Measurements from ENCODE around the gene SDR9C7. TPM values are rescaled to one million over a fixed set of nuclear protein-coding genes. Genes with fewer than 3 reads are reported as not detected.
"Not testable (repeated sequence)": the region's sequence is repeated elsewhere in the genome, so short reads cannot be mapped to it uniquely, and the experiment has no call there.

The SDR9C7 gene
- total RNA-seq (not detected), polyA plus RNA-seq (0.16 TPM)

DNA sequence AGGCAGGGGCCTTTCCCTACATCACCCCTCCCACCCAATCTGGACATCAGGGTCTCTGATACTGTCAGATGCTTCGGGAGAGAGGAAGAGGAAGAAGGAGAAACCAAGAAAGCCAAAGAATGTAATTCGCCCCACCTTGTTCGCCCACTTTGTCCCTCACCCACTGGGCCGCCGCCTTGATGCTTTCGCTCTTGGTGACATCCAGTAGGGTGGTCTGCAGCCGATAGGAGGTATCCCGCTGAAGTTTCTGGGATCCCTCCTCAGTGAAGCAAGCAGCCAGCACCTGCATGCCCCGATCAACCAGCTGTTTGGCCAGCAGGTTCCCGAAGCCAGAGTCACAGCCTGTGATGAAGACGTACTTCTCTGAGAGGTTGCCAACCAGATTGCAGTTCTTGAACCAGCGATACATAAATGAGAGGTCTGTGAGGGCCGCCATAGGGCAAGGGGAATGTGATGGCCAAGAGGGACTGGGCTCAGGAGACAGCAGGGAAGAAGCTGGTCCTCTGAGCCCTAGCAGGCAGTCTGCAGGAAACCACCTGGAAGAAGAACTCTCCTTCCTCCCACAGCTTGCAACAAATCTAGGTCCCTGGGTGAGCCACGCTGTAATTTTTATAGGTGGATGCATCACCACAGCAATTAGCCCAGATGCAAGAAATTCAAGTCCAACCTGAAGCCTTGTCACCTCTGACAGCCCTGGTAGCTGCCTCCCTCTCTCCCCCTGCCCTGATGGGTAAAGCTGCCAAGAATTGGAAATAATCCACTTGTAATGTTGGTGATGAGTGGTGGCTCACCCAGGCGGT lies at the start of gene SDR9C7:
SDR9C7 (minus strand) TSS at position 583 of the 800 bp plus-strand sequence; CDS start at position 436, 147 bp downstream.
- 92% methylated on average over 15 of the region's 15 CpGs for WGBS
- Histone ChIP-seq H3K4me3 (ENCODE audit: low read depth, low read length) (no peak within 1 kb of the TSS), H3K4me1 (ENCODE audit: insufficient read depth) (peaks cover 3% of the 10 kb centered on the region), H3K36me3 (ENCODE audit: insufficient read depth) (no peaks in the 10 kb centered on the region), H3K27ac (ENCODE audit: low read depth) (no peak within 1 kb of the TSS)
- no peak for DNase-seq (ENCODE audit: extremely low spot score)

DNA sequence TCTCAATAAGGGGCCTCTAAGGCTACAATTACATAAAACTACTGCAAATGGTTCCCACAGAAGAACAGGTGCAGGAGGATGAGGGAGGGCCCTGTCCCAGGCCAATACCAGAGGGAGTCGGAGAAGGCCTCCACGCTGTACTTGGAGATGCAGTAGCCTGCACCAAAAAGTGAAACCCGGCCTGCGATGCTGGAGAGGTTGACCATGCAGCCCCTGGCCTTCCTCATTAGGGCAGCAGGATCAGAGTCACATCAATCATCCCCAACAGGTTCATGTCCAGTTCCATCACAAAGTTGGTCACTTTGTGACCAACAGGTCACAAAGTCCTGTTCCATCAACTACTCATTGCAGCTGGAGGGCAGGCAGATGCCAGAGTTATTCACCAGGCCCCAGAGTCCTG lies 49.2 kb upstream of the SDR9C7 start:
- no peaks in the 10 kb centered on the region for H3K36me3 ChIP-seq (ENCODE audit: insufficient read depth)
- no peaks in the 10 kb centered on the region for H3K4me1 ChIP-seq (ENCODE audit: insufficient read depth)
- no peak for DNase-seq (ENCODE audit: extremely low spot score)
- H3K27ac ChIP-seq (ENCODE audit: low read depth), result no peak overlapping the region
- WGBS, result 97% methylated on average over 4 of the region's 4 CpGs
- H3K4me3 ChIP-seq (ENCODE audit: low read depth, low read length), result no peak overlapping the region

DNA sequence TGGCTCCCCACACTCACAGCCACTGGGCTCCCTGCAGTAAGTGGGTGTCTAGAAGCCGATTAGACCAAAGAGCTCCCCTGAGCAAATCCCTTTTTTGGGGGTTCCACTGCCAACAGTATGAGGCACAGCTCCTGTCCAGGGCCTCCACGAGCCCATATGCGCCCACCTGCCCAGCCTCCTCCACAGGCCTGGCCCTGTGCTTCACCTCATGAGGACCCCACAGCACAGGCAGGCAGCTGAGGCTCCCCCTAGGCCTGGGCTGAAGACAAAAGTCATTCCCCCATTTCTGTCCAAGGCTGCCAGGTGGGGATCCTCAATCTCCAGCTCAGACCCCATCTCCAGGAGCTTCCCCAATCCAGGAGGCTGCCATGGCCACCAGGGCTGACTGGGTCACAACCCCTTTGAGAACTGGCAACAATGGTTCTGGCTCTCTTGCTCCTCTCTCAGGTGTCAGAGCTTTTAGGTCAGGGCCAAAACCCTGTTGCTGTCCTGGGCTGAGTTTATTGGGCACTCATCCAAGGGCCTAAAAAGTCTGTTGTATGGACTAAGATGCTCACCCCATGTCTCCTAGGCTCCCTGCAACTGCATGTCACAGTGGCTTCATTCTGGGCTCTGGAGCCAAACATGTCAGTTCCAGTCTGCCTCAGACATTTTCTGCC lies 48.5 kb upstream of the SDR9C7 start:
- DNase-seq (ENCODE audit: extremely low spot score); H3K4me1 ChIP-seq (ENCODE audit: insufficient read depth); H3K27ac ChIP-seq (ENCODE audit: low read depth); H3K4me3 ChIP-seq (ENCODE audit: low read depth, low read length); H3K36me3 ChIP-seq (ENCODE audit: insufficient read depth): not testable (repeated sequence)
- WGBS, result 86% methylated on average over 3 of the region's 3 CpGs

DNA sequence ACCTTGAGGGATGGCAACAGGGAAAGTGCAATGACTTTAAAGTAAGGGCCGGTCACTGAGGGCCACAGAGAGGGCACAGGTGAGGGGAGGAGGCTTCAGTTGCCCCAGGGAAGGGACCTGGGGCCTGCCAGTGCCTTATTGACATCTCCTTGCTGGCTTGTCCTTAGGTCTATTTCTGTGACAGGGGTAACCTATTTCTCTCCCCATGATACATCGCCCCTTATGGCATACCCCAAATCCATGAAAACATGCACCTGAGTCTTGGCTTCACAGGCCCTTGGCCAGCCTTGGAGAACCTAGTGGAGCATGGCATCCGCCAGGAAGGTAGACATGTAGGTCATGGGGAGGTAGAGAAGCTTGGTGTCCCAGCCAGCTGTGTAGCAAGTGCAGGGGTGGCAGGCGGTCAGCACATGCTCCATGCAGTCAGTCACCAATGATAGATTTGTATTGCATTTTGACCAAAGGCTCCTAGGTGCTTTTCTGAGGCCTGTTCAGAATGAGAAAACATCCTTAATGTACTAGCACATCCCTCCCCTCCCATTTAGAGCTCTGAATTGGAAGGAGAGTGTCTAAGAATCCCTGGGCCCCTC lies 46.8 kb upstream of the SDR9C7 start:
- DNase-seq (ENCODE audit: extremely low spot score), result no peak
- 94% methylated on average over 4 of the region's 4 CpGs for WGBS

DNA sequence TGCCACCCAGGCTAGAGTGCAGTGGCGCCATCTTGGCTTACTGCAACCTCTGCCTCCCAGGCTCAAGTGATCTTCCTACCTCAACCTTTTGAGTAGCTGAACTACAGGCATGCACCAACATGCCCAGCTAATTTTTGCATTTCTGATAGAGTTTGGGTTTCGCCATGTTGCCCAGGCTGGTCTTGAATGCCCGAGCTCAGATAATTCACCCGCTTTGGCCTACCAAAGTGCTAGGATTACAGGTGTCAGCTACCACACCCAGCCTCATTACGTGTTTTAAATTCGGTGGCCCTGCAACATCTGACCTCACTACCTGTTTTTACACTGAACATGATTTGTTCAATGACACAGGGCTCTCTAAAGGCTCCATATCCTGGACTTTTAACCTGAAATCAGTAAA lies 46.1 kb upstream of the SDR9C7 start:
- H3K36me3 ChIP-seq (ENCODE audit: insufficient read depth), result no peaks in the 10 kb centered on the region
- H3K4me1 ChIP-seq (ENCODE audit: insufficient read depth), result no peaks in the 10 kb centered on the region
- no peak overlapping the region for H3K4me3 ChIP-seq (ENCODE audit: low read depth, low read length)
- no peak overlapping the region for H3K27ac ChIP-seq (ENCODE audit: low read depth)
- DNase-seq (ENCODE audit: extremely low spot score), result no peak
- 95% methylated on average over 6 of the region's 6 CpGs for WGBS

More for the DNA sequence above, 46.8 kb upstream of the SDR9C7 start:
- Histone ChIP-seq H3K36me3 (ENCODE audit: insufficient read depth) (no peaks in the 10 kb centered on the region), H3K27ac (ENCODE audit: low read depth) (no peak overlapping the region), H3K4me3 (ENCODE audit: low read depth, low read length) (no peak overlapping the region), H3K4me1 (ENCODE audit: insufficient read depth) (no peaks in the 10 kb centered on the region)

DNA sequence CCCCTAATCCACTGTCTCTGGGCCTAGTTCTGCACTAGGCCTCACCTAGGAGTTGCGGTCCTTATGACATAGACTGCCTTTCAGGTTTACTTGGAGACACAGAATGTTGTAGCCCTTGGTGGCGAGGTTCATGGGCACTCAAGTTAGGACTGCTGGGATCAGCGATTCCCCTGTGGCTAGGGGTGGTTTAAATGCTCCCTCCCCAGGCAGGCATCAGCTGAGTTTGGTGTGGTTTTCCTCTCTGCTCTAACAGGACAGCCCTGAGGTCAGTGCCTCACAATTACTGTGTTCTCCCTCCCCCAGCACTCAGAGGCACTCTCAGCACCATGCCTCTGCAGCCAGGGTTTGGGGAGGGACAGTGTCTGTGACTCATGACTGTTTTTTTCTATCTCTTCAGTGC lies 45.4 kb upstream of the SDR9C7 start:
- Histone ChIP-seq H3K4me3 (ENCODE audit: low read depth, low read length) (no peak overlapping the region), H3K36me3 (ENCODE audit: insufficient read depth) (no peaks in the 10 kb centered on the region), H3K27ac (ENCODE audit: low read depth) (no peak overlapping the region), H3K4me1 (ENCODE audit: insufficient read depth) (no peaks in the 10 kb centered on the region)
- 96% methylated on average over 3 of the region's 3 CpGs for WGBS
- no peak for DNase-seq (ENCODE audit: extremely low spot score)

DNA sequence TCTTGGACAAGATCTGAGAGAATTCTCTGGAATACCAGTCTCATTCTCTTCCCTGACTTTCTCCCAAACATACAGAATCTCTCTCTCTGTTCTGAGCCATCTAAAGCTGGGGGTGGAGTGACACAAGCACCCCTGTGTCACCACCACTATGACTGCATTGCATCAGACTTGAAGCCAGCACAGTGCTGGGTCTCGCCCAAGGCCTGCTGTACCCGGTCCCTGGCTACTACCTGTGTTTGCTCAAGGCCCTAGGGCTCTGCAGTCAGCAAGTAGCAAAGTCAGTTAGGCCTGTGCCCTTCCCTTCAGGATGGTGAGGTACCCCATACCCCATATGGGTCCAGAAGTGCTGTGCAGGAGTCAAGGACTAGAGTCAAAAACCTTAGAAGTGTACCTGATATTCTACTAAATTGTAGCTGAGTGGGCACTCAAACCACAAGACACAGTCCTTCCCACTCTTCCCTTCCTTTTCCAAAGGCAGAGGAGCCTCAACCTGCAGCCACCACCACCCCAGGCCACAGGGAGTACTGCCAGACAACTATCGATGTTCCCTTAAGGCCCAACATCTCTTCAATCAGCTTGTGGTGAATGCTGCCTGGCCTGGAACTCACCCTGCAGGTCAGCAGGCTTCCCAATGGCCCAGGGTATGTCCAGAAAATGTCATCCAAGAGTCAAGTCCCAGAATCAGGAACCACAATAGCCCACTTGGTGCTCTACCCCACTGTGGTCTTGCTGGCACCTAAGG lies 44.4 kb upstream of the SDR9C7 start:
- H3K4me1 ChIP-seq (ENCODE audit: insufficient read depth), result no peaks in the 10 kb centered on the region
- 88% methylated on average over 3 of the region's 3 CpGs for WGBS
- H3K36me3 ChIP-seq (ENCODE audit: insufficient read depth), result no peaks in the 10 kb centered on the region
- no peak for DNase-seq (ENCODE audit: extremely low spot score)
- H3K4me3 ChIP-seq (ENCODE audit: low read depth, low read length), result no peak overlapping the region
- H3K27ac ChIP-seq (ENCODE audit: low read depth), result no peak overlapping the region

DNA sequence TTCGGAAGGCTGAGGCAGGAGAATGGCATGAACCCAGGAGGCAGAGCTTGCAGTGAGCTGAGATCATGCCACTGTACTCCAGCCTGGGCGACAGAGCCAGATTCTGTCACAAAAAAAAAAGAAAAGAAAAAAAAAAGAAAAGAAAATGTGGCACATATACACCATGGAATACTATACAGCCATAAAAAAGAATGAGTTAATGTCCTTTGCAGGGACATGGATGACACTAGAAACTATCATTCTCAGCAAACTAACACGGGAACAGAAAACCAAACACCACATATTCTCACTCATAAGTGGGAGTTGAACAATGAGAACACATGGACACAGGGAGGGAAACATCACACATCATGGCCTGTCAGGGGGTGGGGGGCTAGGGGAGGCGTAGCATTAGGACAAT lies 43.2 kb upstream of the SDR9C7 start:
- H3K36me3 ChIP-seq (ENCODE audit: insufficient read depth); H3K4me3 ChIP-seq (ENCODE audit: low read depth, low read length); H3K4me1 ChIP-seq (ENCODE audit: insufficient read depth); DNase-seq (ENCODE audit: extremely low spot score); H3K27ac ChIP-seq (ENCODE audit: low read depth): not testable (repeated sequence)
- WGBS, result 85% methylated on average over 4 of the region's 4 CpGs

DNA sequence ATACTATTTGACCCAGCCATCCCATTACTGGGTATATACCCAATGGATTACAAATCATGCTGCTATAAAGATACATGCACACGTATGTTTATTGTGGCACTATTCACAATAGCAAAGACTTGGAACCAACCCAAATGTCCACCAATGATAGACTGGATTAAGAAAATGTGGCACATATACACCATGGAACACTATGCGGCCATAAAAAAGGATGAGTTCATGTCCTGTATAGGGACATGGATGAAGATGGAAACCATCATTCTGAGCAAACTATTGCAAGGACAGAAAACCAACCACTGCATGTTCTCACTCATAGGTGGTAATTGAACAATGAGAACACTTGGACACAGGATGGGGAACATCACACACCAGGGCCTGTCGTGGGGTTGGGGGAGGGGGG lies 40.0 kb upstream of the SDR9C7 start:
- not testable (repeated sequence) for H3K4me3 ChIP-seq (ENCODE audit: low read depth, low read length); H3K36me3 ChIP-seq (ENCODE audit: insufficient read depth); DNase-seq (ENCODE audit: extremely low spot score); H3K4me1 ChIP-seq (ENCODE audit: insufficient read depth); H3K27ac ChIP-seq (ENCODE audit: low read depth)
- 92% methylated on average over 3 of the region's 3 CpGs for WGBS

DNA sequence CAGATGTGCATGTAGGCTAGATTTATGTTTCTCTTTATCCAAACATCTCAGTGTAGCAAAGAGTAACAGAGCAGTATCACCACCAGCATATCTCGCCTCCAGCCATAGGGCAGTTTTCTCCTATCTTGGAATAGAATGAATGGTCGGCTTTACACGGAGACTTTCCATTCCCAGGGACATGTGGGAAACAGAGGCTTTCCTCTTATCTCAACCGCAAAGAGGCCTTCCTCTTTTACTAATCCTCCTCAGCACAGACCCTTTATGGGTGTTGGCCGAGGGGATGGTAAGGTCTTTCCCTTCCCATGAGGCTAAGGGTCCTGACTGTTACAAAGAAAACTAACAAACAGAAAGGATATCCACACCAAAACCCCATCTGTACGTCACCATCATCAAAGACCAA lies 34.7 kb upstream of the SDR9C7 start:
- not testable (repeated sequence) for H3K4me3 ChIP-seq (ENCODE audit: low read depth, low read length); H3K4me1 ChIP-seq (ENCODE audit: insufficient read depth); H3K27ac ChIP-seq (ENCODE audit: low read depth); H3K36me3 ChIP-seq (ENCODE audit: insufficient read depth); DNase-seq (ENCODE audit: extremely low spot score)
- 46% methylated on average over 6 of the region's 6 CpGs for WGBS

DNA sequence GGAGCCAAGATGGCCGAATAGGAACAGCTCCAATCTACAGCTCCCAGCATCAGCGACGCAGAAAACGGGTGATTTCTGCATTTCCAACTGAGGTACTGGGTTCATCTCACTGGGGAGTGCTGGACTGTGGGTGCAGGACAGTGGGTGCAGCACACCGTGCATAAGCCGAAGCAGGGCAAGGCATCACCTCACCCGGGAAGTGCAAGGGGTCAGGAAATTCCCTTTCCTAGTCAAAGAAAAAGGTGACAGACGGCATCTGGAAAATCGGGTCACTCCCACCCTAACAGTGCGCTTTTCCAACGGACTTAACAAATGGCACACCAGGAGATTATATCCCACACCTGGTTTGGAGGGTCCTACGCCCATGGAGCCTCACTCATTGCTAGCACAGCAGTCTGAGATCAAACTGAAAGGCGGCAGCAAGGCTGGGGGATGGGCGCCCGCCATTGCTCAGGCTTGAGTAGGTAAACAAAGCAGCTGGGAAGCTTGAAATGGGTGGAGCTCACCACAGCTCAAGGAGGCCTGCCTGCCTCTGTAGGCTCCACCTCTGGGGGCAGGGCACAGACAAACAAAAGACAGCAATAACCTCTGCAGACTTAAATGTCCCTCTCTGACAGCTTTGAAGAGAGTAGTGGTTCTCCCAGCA lies 31.9 kb upstream of the SDR9C7 start:
- not testable (repeated sequence) for H3K27ac ChIP-seq (ENCODE audit: low read depth); H3K4me3 ChIP-seq (ENCODE audit: low read depth, low read length); DNase-seq (ENCODE audit: extremely low spot score); H3K36me3 ChIP-seq (ENCODE audit: insufficient read depth); H3K4me1 ChIP-seq (ENCODE audit: insufficient read depth)
- 93% methylated on average over 15 of the region's 15 CpGs for WGBS

DNA sequence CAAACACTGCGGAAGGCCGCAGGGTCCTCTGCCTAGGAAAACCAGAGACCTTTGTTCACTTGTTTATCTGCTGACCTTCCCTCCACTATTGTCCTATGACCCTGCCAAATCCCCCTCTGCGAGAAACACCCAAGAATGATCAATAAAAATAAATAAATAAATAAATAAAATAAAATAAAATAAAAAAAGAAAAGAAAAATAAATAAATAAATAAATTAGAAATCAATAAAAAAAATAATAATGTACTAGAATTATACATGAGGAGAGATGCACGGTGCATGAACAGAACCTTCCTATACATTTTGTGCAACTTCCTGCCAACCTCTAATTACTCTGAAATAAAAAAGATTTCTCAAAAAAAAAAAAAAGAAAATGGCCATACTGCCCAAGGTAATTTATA lies 30.9 kb upstream of the SDR9C7 start:
- 98% methylated on average over 4 of the region's 4 CpGs for WGBS
- not testable (repeated sequence) for H3K4me1 ChIP-seq (ENCODE audit: insufficient read depth); DNase-seq (ENCODE audit: extremely low spot score); H3K27ac ChIP-seq (ENCODE audit: low read depth); H3K36me3 ChIP-seq (ENCODE audit: insufficient read depth); H3K4me3 ChIP-seq (ENCODE audit: low read depth, low read length)

DNA sequence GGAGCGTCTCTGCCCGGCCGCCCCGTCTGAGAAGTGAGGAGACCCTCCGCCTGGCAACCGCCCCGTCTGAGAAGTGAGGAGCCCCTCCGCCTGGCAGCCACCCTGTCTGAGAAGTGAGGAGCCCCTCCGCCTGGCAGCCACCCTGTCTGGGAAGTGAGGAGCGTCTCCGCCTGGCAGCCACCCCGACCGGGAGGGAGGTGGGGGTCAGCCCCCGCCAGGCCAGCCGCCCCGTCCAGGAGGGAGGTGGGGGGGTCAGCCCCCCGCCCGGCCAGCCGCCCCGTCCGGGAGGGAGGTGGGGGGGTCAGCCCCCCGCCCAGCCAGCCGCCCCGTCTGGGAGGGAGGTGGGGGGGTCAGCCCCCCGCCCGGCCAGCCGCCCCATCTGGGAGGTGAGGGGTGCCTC lies 29.3 kb upstream of the SDR9C7 start:
- DNase-seq (ENCODE audit: extremely low spot score), result not testable (repeated sequence)

More for the DNA sequence above, 29.3 kb upstream of the SDR9C7 start:
- WGBS, result 90% methylated on average over 14 of the region's 27 CpGs
- H3K27ac ChIP-seq (ENCODE audit: low read depth); H3K4me1 ChIP-seq (ENCODE audit: insufficient read depth); H3K36me3 ChIP-seq (ENCODE audit: insufficient read depth); H3K4me3 ChIP-seq (ENCODE audit: low read depth, low read length): not testable (repeated sequence)
